ENCODE data around the gene DNMT3L. TPM values are rescaled to one million over a fixed set of nuclear protein-coding genes. Genes with fewer than 3 reads are reported as not detected.
A peak's percentile ranks its signal among the peaks of the same experiment; 100 is the strongest.
"Not testable (repeated sequence)": the region's sequence is repeated elsewhere in the genome, so short reads cannot be mapped to it uniquely, and the experiment has no call there.

The DNMT3L gene
- total RNA-seq, 4 donors from 2014 or later = not detected

GRCh38 chr21:44255511-44255981 lies 6.2 kb downstream of the DNMT3L start:
- Histone ChIP-seq H3K4me1 (no peaks in the 10 kb centered on the region), H3K4me3 (no peak overlapping the region), H3K36me3 (no peaks in the 10 kb centered on the region), H3K27me3 (peaks cover 35% of the 10 kb centered on the region), H3K9me3 (peaks cover 0 to 18% (median 0%) of the 10 kb centered on the region in 3 donors), H3K27ac (no peak overlapping the region)
- ATAC-seq = no peak
- WGBS, 2 donors (ENCODE audit: low coverage in 1 of 2) = 76 to 90% methylated on average over 2 to 10 of the region's 11 CpGs
- TF ChIP-seq EP300 (IDR thresholded peaks at IDR 0.05) = no peak

- peaks cover 33% of the 10 kb centered on the region for H3K27me3 ChIP-seq
- H3K4me1 ChIP-seq = no peaks in the 10 kb centered on the region
- TF ChIP-seq POLR2AphosphoS5 (IDR thresholded peaks at IDR 0.05) = no peak
- no peak for TF ChIP-seq CTCF (IDR thresholded peaks at IDR 0.05)
- no peak for TF ChIP-seq EP300 (IDR thresholded peaks at IDR 0.05)
- TF ChIP-seq POLR2A (IDR thresholded peaks at IDR 0.05) = no peak
- H3K9me3 ChIP-seq = peaks cover 0 to 5% (median 0%) of the 10 kb centered on the region in 3 donors
- no peak overlapping the region for H3K4me3 ChIP-seq
- 50 to 65% methylated on average over 4 to 6 of the region's 29 CpGs for WGBS, 2 donors (ENCODE audit: low coverage in 1 of 2)
- no peaks in the 10 kb centered on the region for H3K36me3 ChIP-seq
- ATAC-seq = no peak
- no peak overlapping the region for H3K27ac ChIP-seq
Observed at GRCh38 chr21:44253832-44254710, 7.6 kb downstream of the DNMT3L start.

- H3K4me1 ChIP-seq, H3K27ac ChIP-seq, ATAC-seq, H3K4me3 ChIP-seq, H3K27me3 ChIP-seq, H3K9me3 ChIP-seq, H3K36me3 ChIP-seq: not testable (repeated sequence)
- no CpG with 5 or more reads among the region's 33 CpGs for WGBS, 2 donors (ENCODE audit: low coverage in 1 of 2)
Observed at GRCh38 chr21:44249204-44250037, 12.3 kb downstream of the DNMT3L start.

- WGBS, 2 donors (ENCODE audit: low coverage in 1 of 2) = no CpG with 5 or more reads among the region's 17 CpGs
Observed at GRCh38 chr21:44247904-44248303, 13.8 kb downstream of the DNMT3L start.

DNA sequence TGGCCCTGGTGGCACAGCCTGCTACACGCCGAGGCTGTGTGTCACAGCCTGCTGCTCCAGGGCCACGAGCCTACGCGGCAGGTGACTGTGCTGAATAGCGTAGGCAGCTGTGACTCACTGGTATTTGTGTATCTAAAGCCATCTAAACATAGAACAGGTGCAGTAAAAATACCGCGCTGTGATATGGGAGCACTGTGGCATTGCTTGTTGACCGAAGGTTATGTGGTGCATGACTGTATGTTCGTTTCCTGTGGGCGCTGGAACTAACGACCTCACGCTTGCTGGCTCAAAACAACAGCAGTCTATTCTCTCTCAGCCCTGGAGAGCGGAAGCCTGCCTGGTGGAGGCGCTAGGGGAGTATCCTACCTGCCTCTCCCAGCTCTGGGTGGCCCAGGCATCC lies 17.7 kb downstream of the DNMT3L start:
- H3K4me1 ChIP-seq, H3K36me3 ChIP-seq, H3K9me3 ChIP-seq, H3K4me3 ChIP-seq, H3K27ac ChIP-seq, H3K27me3 ChIP-seq, ATAC-seq: not testable (repeated sequence)
- no CpG with 5 or more reads among the region's 15 CpGs for WGBS, 2 donors (ENCODE audit: low coverage in 1 of 2)

More at GRCh38 chr21:44247904-44248303, 13.8 kb downstream of the DNMT3L start:
- ATAC-seq, H3K9me3 ChIP-seq, H3K4me1 ChIP-seq, H3K4me3 ChIP-seq, H3K27me3 ChIP-seq, H3K36me3 ChIP-seq, H3K27ac ChIP-seq: not testable (repeated sequence)

DNA sequence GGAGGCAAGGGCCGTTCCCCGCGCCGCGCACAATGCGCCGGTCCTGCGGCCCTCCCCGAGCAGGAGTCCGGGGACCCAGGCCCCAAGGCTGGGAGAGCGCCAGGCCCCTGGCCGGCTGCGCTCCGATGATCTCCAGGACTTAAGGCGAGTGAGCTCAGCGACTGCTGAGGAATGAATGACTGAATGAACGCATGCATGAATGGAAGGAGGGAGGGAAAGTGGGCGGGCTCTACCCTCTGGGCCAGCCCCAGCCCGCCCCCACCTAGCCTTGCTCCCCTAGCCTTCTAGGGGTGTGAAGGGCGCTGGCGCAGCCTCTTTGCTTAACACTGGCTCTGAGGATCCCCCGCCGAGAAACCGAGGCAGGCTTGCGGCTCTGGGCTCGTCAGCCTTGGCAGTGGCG lies 20.4 kb downstream of the DNMT3L start:
- H3K27ac ChIP-seq, H3K4me3 ChIP-seq, H3K27me3 ChIP-seq, H3K4me1 ChIP-seq, H3K9me3 ChIP-seq, H3K36me3 ChIP-seq: not testable (repeated sequence)
- peak; percentile 43 for ATAC-seq
- no CpG with 5 or more reads among the region's 27 CpGs for WGBS, 2 donors (ENCODE audit: low coverage in 1 of 2)

DNA sequence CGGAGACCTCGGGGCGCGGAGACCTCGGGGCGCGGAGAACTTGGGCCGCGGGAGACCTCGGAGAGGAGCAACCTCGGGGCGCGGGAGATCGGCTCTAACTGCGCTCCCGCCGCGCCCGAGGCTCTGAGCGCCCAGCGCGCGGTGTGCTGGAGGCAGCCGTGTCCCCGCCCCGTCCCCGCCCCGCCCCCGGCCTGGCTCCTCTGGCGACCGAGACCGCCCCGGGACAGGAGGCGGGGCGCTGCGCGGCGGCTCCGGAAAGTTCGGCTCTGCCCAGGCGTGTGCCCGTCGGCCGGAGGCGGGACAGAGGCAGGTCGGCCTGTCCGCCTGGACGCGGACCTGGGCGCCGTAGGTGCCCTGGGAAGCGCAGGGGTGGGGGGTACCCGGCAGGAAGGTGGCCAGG lies 20.9 kb downstream of the DNMT3L start, which contains the start of gene ICOSLG:
TSS of gene ICOSLG (minus strand) at position 102 of the 400 bp plus-strand sequence. CDS start 126 bp downstream, outside the sequence.
- WGBS, 2 donors (ENCODE audit: low coverage in 1 of 2) = no CpG with 5 or more reads among the region's 53 CpGs
- peak; percentile 83 for ATAC-seq
- H3K4me3 ChIP-seq, H3K27ac ChIP-seq, H3K9me3 ChIP-seq, H3K27me3 ChIP-seq, H3K36me3 ChIP-seq, H3K4me1 ChIP-seq: not testable (repeated sequence)

DNA sequence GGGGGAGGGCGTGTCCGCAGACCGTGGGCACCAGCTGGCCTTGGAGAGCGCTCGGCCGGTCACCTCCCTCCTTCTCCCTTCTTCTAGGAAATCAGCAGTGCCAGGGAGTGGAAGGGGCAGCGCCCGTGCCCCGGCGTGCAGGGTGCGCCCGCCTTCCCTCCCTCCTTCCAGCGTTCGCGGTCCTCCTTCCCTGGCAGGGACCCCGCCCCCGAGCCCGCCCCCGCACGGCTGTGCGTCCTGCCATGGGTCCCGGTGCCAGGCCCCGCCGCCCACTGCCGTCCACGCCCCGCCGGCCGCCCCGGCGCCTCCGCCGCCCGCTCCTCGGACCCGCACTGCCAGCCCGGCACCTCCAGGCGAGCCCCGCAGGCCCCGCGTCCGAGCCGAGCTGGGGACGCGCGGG lies 21.3 kb downstream of the DNMT3L start:
- H3K9me3 ChIP-seq, H3K4me3 ChIP-seq, H3K36me3 ChIP-seq, H3K4me1 ChIP-seq, H3K27me3 ChIP-seq, H3K27ac ChIP-seq: not testable (repeated sequence)
- WGBS, 2 donors (ENCODE audit: low coverage in 1 of 2) = no CpG with 5 or more reads among the region's 46 CpGs
- ATAC-seq = peak; percentile 58

GRCh38 chr21:44229561-44229960 lies 32.1 kb downstream of the DNMT3L start:
- not testable (repeated sequence) for H3K9me3 ChIP-seq, H3K27ac ChIP-seq, H3K4me1 ChIP-seq, H3K27me3 ChIP-seq, ATAC-seq, H3K4me3 ChIP-seq, H3K36me3 ChIP-seq
- WGBS, 2 donors (ENCODE audit: low coverage in 1 of 2) = no CpG with 5 or more reads among the region's 22 CpGs

- not testable (repeated sequence) for H3K9me3 ChIP-seq, H3K27ac ChIP-seq, H3K4me3 ChIP-seq, ATAC-seq, H3K36me3 ChIP-seq, H3K27me3 ChIP-seq, H3K4me1 ChIP-seq
- WGBS, 2 donors (ENCODE audit: low coverage in 1 of 2) = no CpG with 5 or more reads among the region's 13 CpGs
Observed at GRCh38 chr21:44228109-44228508, 33.6 kb downstream of the DNMT3L start.

- not testable (repeated sequence) for H3K4me3 ChIP-seq, H3K4me1 ChIP-seq, H3K27me3 ChIP-seq, ATAC-seq, H3K9me3 ChIP-seq, H3K27ac ChIP-seq, H3K36me3 ChIP-seq
- no CpG with 5 or more reads among the region's 9 CpGs for WGBS, 2 donors (ENCODE audit: low coverage in 1 of 2)
Observed at GRCh38 chr21:44227614-44228013, 34.1 kb downstream of the DNMT3L start.

GRCh38 chr21:44225605-44226004 lies 36.1 kb downstream of the DNMT3L start:
- H3K27ac ChIP-seq, H3K36me3 ChIP-seq, H3K27me3 ChIP-seq, H3K9me3 ChIP-seq, H3K4me1 ChIP-seq, H3K4me3 ChIP-seq, ATAC-seq: not testable (repeated sequence)
- WGBS, 2 donors (ENCODE audit: low coverage in 1 of 2) = no CpG with 5 or more reads among the region's 6 CpGs
